GM13977 (cell line): ENCODE data around the gene AUTS2.

Experiments
- DNase-seq: peaks from one replicate; pipeline ENCODE4 v3.0.0; 2012; ENCODE audit warnings: low spot score
- CTCF ChIP-seq: IDR thresholded peaks from 2 replicates; pipeline ENCODE4 v1.5.1; 2012; ENCODE audit warnings: mild to moderate bottlenecking, control low read depth; ENCODE audit not compliant: insufficient read depth; ENCODE audit errors: extremely low read depth, missing control alignments
- in situ Hi-C: fragments of 300-500 bp; cut with MboI; formaldehyde crosslinking; loops from one replicate; pipeline ENCODE4 v1.12.0; 2022; ENCODE audit warnings: low sequenced_read_pairs, low pct_unique_long_range_greater_than_20kb, mixed read lengths, inconsistent platforms; ENCODE audit not compliant: unreplicated experiment

Gene AUTS2

GRCh38 chr7:69910150-69910549 is 311.9 kb downstream of the AUTS2 start:
- no peak for DNase-seq
- in situ Hi-C loops: no loop called here
- no peak for TF ChIP-seq CTCF

GRCh38 chr7:69911337-69911736 is 313.1 kb downstream of the AUTS2 start:
- in situ Hi-C loops: no loop called here
- no peak for TF ChIP-seq CTCF

GRCh38 chr7:69912141-69912540 is 313.9 kb downstream of the AUTS2 start:
- in situ Hi-C loops: no loop called here
- TF ChIP-seq CTCF: no peak
- DNase-seq: no peak

More at GRCh38 chr7:69911337-69911736, 313.1 kb downstream of the AUTS2 start:
- DNase-seq: no peak

GRCh38 chr7:69912846-69913245 is 314.6 kb downstream of the AUTS2 start:
- TF ChIP-seq CTCF: no peak
- in situ Hi-C loops: no loop called here
- DNase-seq: no peak

GRCh38 chr7:69919426-69920111 is 321.3 kb downstream of the AUTS2 start:
- in situ Hi-C loops: no loop called here
- no peak for TF ChIP-seq CTCF
- no peak for DNase-seq

- DNase-seq: no peak
- in situ Hi-C loops: no loop called here
- no peak for TF ChIP-seq CTCF
Measured at GRCh38 chr7:69920797-69921196, 322.5 kb downstream of the AUTS2 start.
